K562 (cell line): ENCODE results near the gene MAPK13. TPM values are rescaled to one million over a fixed set of nuclear protein-coding genes. Genes with fewer than 3 reads are reported as not detected.
A peak's percentile ranks its signal among the peaks of the same experiment; 100 is the strongest.

Experiments used
- CTCFL ChIP-seq: IDR thresholded peaks from 2 replicates; pipeline ENCODE4 v1.6.1; 2011; ENCODE audit warnings: borderline replicate concordance, low read depth, mild to moderate bottlenecking, moderate library complexity, low read length; ENCODE audit not compliant: insufficient read depth, poor library complexity, severe bottlenecking
- CXXC5 ChIP-seq: fragments of 250-450 bp; sonication (Bioruptor Pico); IDR thresholded peaks from 2 replicates; pipeline ENCODE4 v1.8.0; 2022; ENCODE audit warnings: inconsistent platforms, mild to moderate bottlenecking, moderate library complexity
- ELK1 ChIP-seq: sonication (generic); formaldehyde crosslinking; IDR thresholded peaks from 2 replicates; pipeline ENCODE4 v1.8.1; 2022; ENCODE audit warnings: missing genetic modification reagents
- GMEB1 ChIP-seq: fragments of 250-450 bp; sonication (Bioruptor Pico); IDR thresholded peaks from 2 replicates; pipeline ENCODE4 v1.4.0; 2020; ENCODE audit warnings: mild to moderate bottlenecking
- HCFC1 ChIP-seq: IDR thresholded peaks from 2 replicates; pipeline ENCODE4 v1.6.1; 2012; ENCODE audit warnings: low read depth, low read length, improper control_type of control experiment
- HIVEP1 ChIP-seq: fragments of 250-450 bp; sonication (Bioruptor Pico); IDR thresholded peaks from 2 replicates; pipeline ENCODE4 v1.4.0; 2020; ENCODE audit warnings: mild to moderate bottlenecking
- MEF2A ChIP-seq: IDR thresholded peaks from 2 replicates; pipeline ENCODE4 v1.6.1; 2011; ENCODE audit warnings: low read depth, mild to moderate bottlenecking, low read length, moderate library complexity; ENCODE audit not compliant: control insufficient read depth
- POLR2B ChIP-seq: fragments of 450-650 bp; IDR thresholded peaks from 2 replicates; pipeline ENCODE4 v1.6.1; 2018; ENCODE audit warnings: low read depth; ENCODE audit not compliant: partially characterized antibody
- SIN3A ChIP-seq, 2 experiments: fragments of 150-350 bp in 1 of 2; IDR thresholded peaks; 2 replicates each; pipeline ENCODE4 v1.6.1; 2011 to 2016; ENCODE audit warnings: borderline replicate concordance in 2 of 2, low read depth in 2 of 2, low read length in 2 of 2, mild to moderate bottlenecking in 2 of 2, moderate library complexity in 2 of 2; ENCODE audit not compliant: control insufficient read depth in 1 of 2
- SP1 ChIP-seq: sonication (generic); formaldehyde crosslinking; IDR thresholded peaks from 2 replicates; pipeline ENCODE4 v1.8.1; 2022; ENCODE audit warnings: mild to moderate bottlenecking, missing genetic modification reagents
- USF1 ChIP-seq: sonication (generic); formaldehyde crosslinking; IDR thresholded peaks from 2 replicates; pipeline ENCODE4 v1.9.0; 2022; ENCODE audit warnings: mild to moderate bottlenecking, missing genetic modification reagents
- ZNF280A ChIP-seq: fragments of 450-650 bp; IDR thresholded peaks from 2 replicates; pipeline ENCODE4 v1.6.1; 2018; ENCODE audit warnings: mild to moderate bottlenecking, low read depth; ENCODE audit not compliant: partially characterized antibody
- ZNF655 ChIP-seq: fragments of 250-450 bp; sonication (Bioruptor Pico); IDR thresholded peaks from 2 replicates; pipeline ENCODE4 v1.5.0; 2021
- polyA plus RNA-seq, 8 experiments: library from polyadenylated mRNA; depleted of rRNA in 4 of 8; stranded (reverse) in 5 of 8; unstranded in 3 of 8; fragments of >200 nt; fragmentation: Nextera tagmentation in 2 of 8; fragmentation: Illumina TruSeq in 1 of 8; extraction: Ambion mirVana in 2 of 8; extraction: Trizol in 1 of 8; gene quantifications; 2 replicates each; pipeline versions ENCODE4 v1.2.1 to v1.2.3, GENCODE V29; 2011 to 2014; ENCODE audit warnings: inconsistent platforms in 1 of 8, missing spikeins in 1 of 8
- total RNA-seq, 7 experiments: library from RNA; depleted of rRNA in 6 of 7; stranded (reverse); fragments of >200 nt in 6 of 7; fragmentation: Illumina TruSeq in 2 of 7; extraction: Trizol in 2 of 7; gene quantifications; 2 replicates each; pipeline versions ENCODE4 v1.2.1 to v1.2.3, GENCODE V29; 2011 to 2021; ENCODE audit warnings: low replicate concordance in 1 of 7

MAPK13 gene
- total and polyA plus RNA-seq, 9 of the 15 experiments (the other 6 are each of a cell fraction or from before 2014, with no cell fraction given) = 0.03 to 2.3 (median 0.48) TPM; not detected in 1

GRCh38 chr6:36127462-36128016, 2.8 kb upstream of the MAPK13 start (continued):
- 0 out of 2 replicates have a peak, but pooled peaks have one; percentile 30 for TF ChIP-seq CXXC5 (CRISPR knock-in tag)
- TF ChIP-seq MEF2A = no peak
- no peak for TF ChIP-seq ZNF280A
- TF ChIP-seq USF1 (CRISPR knock-in tag) = no peak
- no peak for TF ChIP-seq SIN3A (IDR thresholded peaks at IDR 0.05; ENCODE audit: borderline replicate concordance in 2 of 2, control insufficient read depth in 1 of 2, low read depth in 2 of 2, low read length in 2 of 2)
- TF ChIP-seq HIVEP1 (CRISPR knock-in tag) = no peak
- TF ChIP-seq POLR2B = peak; percentile 48
- TF ChIP-seq ZNF655 (CRISPR knock-in tag) = no peak
- TF ChIP-seq ELK1 (CRISPR knock-in tag) = no peak
- TF ChIP-seq SP1 = no peak
- no peak for TF ChIP-seq GMEB1 (CRISPR knock-in tag)
- TF ChIP-seq CTCFL = no peak
- no peak for TF ChIP-seq HCFC1
